ENCODE results near the gene RACGAP1. TPM values are rescaled to one million over a fixed set of nuclear protein-coding genes. Genes with fewer than 3 reads are reported as not detected.
A peak's percentile ranks its signal among the peaks of the same experiment; 100 is the strongest.

RACGAP1 gene
- total RNA-seq, 2 experiments from 2014 or later: 113 to 117 TPM

DNA sequence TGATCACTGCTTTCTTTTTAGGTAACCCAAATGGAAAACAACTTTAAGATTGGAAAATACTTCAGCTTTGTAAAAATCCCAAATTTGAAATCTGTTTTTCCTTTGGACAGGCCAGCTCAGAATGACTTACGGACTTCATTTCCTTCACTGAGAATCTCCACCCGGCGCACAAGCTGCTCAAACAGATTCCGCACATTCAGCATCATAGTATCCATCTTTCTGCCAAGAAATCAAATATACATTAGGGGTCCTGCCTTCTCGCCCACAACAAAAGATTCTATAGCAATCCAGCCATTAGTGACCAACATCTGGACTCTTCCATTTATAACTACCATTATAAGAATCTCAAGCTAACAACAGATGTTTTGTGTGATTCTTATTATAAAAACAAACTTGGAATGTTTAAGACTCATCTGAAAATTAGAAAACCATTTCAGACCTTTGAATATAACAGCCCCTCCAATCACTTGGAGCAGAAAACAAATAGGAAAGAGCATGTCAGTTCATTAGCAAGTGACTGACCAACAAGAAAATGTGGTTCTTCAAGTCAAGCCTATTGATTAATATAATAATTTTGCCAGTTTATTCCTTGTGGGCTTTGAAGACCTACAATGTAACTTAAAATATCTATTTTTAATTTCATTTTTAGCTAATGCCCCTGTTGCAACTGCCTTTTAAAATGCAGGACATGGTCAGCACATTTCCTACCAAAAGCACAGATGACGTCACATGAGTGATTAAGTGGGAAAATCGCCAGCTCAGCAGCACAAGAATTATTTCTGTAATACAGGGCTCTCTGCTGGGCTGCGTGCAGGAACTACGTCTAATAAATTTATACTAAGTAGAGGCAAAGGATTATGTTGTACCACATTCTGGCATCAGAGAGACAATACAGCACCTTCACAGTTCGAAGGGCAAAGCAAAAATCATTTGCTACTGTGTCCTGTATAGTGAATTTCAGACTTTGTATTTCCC lies 8.5 kb downstream of the RACGAP1 start:
- H3K36me3 Mint-ChIP-seq (ENCODE audit: low read depth): peaks cover 23% of the 10 kb centered on the region
- no peaks in the 10 kb centered on the region for H3K27me3 Mint-ChIP-seq
- H3K4me1 Mint-ChIP-seq (ENCODE audit: low read depth): peaks cover 17% of the 10 kb centered on the region
- ATAC-seq: no peak
- no peak for DNase-seq
- TF ChIP-seq, protein P1, sequence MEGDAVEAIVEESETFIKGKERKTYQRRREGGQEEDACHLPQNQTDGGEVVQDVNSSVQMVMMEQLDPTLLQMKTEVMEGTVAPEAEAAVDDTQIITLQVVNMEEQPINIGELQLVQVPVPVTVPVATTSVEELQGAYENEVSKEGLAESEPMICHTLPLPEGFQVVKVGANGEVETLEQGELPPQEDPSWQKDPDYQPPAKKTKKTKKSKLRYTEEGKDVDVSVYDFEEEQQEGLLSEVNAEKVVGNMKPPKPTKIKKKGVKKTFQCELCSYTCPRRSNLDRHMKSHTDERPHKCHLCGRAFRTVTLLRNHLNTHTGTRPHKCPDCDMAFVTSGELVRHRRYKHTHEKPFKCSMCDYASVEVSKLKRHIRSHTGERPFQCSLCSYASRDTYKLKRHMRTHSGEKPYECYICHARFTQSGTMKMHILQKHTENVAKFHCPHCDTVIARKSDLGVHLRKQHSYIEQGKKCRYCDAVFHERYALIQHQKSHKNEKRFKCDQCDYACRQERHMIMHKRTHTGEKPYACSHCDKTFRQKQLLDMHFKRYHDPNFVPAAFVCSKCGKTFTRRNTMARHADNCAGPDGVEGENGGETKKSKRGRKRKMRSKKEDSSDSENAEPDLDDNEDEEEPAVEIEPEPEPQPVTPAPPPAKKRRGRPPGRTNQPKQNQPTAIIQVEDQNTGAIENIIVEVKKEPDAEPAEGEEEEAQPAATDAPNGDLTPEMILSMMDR (IDR thresholded peaks at IDR 0.05): no peak
- intact Hi-C loops (cut with micrococcal nuclease): no loop called here
- H3K9me3 Mint-ChIP-seq: no peaks in the 10 kb centered on the region
- H3K4me3 Mint-ChIP-seq: no peak overlapping the region
- ChIA-PET POLR2A (interaction anchor here (0.9 kb wide), 1 partner anchor 26 kb away, joined by 3 read pairs; no protein-coding TSS in a partner anchor), CTCF (interaction anchor here (0.6 to 3.7 kb wide), 9 partner anchors 9 to 587 kb away, joined by 3 to 13 read pairs (median 3); no protein-coding TSS in a partner anchor)
- no peak overlapping the region for H3K27ac Mint-ChIP-seq

DNA sequence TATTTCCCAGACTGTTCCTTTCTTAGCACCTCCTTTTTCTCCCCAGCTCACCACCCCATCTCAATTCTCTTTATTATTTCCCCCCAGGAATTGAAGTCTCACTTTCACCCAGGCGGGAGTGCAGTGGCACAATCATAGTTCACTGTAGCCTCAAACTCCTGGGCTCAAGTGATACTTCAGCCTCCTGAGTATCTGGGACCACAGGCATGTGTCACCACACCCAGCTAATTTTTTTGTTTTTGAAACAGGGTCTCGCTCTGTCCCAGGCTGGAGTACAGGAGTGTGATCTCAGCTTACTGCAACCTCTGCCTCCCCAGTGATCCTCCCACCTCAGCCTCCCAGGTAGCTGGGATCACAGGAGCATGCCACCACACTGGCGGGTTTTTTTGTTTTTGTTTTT lies 11.0 kb downstream of the RACGAP1 start:
- Mint-ChIP-seq H3K27ac (no peak overlapping the region), H3K36me3 (ENCODE audit: low read depth) (peaks cover 32% of the 10 kb centered on the region), H3K4me1 (ENCODE audit: low read depth) (peaks cover 12% of the 10 kb centered on the region), H3K27me3 (no peaks in the 10 kb centered on the region), H3K9me3 (no peaks in the 10 kb centered on the region), H3K4me3 (no peak overlapping the region)
- intact Hi-C loops (cut with micrococcal nuclease): no loop called here
- ChIA-PET CTCF (interaction anchor here (0.9 to 2.9 kb wide), 7 partner anchors 10 to 302 kb away, joined by 3 to 11 read pairs (median 3); no protein-coding TSS in a partner anchor), POLR2A (interaction anchor here (0.9 kb wide), 1 partner anchor 10 kb away, joined by 4 read pairs; no protein-coding TSS in a partner anchor)
- TF ChIP-seq, protein P1 (IDR thresholded peaks at IDR 0.05): no peak
- ATAC-seq (no peak), DNase-seq (no peak)

DNA sequence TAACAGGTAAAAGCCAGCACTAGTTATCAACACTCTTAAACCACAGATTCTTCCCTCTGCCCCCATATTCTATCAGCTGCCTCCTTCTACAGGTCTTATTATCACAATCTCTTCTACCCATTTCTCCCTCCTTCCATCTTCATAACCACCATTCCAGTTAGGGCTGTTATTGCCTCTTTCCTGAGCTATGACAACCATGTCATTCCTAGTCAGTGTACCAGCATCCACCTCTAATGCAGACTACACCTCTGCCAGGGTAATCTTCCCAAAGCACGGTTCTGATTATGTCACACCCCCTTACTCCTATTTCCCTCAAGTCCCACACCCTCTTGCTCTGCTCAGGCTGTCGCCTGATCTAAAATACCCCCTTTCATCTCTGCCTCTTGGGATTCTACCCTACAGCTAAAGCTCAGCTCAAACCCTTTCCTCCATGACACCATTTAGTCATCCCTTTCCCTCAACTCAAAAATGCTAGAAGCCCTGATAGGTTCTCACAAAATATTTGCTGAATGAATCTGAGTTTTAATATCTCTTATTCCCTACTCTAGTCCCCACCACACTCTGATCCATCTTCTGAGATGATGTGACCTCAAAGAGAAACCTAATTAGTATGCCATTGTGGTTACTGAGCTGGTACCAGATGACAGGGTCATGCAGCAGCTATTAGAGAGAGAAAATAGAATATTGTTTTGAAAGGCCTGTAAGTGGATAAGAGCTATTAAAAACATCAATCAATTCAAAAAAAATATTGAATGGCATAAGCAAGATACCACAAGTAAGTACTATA lies 11.7 kb downstream of the RACGAP1 start:
- Mint-ChIP-seq H3K4me1 (ENCODE audit: low read depth) (peaks cover 9% of the 10 kb centered on the region), H3K27me3 (no peaks in the 10 kb centered on the region), H3K4me3 (no peak overlapping the region), H3K9me3 (no peaks in the 10 kb centered on the region), H3K27ac (no peak overlapping the region), H3K36me3 (ENCODE audit: low read depth) (peaks cover 31% of the 10 kb centered on the region)
- ChIA-PET POLR2A (interaction anchor here (0.9 kb wide), 1 partner anchor 9 kb away, joined by 4 read pairs; no protein-coding TSS in a partner anchor), CTCF (interaction anchor here (1.1 to 2.9 kb wide), 6 partner anchors 9 to 301 kb away, joined by 3 to 11 read pairs (median 4); no protein-coding TSS in a partner anchor)
- ATAC-seq (peak; percentile 42), DNase-seq (no peak)
- intact Hi-C loops (cut with micrococcal nuclease): no loop called here
- TF ChIP-seq, protein P1 (IDR thresholded peaks at IDR 0.05): no peak

DNA sequence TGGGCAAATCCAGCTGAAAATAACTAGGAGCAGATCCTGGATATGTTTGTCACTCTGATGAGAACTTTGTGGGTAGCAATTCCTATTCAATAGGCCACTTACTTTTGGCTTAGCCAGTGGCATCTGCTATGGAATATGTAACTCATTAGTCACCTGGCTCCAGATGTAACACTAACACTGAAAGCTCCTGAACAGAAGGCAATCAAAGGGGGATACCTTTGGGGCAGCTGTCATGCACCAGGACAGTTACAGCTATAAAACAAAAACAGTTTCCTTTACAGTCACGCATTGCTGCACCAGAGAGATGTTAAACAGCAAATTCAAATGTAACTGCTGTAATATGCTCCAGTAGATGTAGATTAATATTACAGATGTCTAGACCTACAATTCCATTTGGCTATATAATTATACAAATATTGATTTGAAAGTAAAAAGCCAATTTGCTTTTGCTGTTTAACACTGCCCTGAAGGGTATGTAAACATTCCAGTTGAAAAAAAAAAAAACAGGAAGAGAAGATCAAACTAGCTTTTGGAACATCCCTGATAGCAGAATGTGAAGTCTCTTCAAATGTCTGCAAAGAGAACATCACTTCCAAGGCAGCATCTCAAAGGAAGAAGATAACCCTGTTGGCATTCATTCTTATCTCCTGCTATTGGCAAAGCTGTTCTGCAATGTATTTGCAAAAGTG lies 18.4 kb downstream of the RACGAP1 start:
- H3K27me3 Mint-ChIP-seq: no peaks in the 10 kb centered on the region
- H3K27ac Mint-ChIP-seq: no peak overlapping the region
- DNase-seq: no peak
- TF ChIP-seq, protein P1 (IDR thresholded peaks at IDR 0.05): no peak
- CTCF ChIA-PET: interaction anchor here (0.7 to 4.4 kb wide), 9 partner anchors 10 to 140 kb away, joined by 3 to 20 read pairs (median 4); partner anchors contain the start of gene COX14
- no peaks in the 10 kb centered on the region for H3K9me3 Mint-ChIP-seq
- no peak for ATAC-seq
- intact Hi-C loops (cut with micrococcal nuclease): no loop called here
- no peak overlapping the region for H3K4me3 Mint-ChIP-seq
- peaks cover 32% of the 10 kb centered on the region for H3K36me3 Mint-ChIP-seq (ENCODE audit: low read depth)
- H3K4me1 Mint-ChIP-seq (ENCODE audit: low read depth): peaks cover 4% of the 10 kb centered on the region
- POLR2A ChIA-PET: interaction anchor here (0.6 to 1.7 kb wide), 3 partner anchors 8 to 30 kb away, joined by 3 to 7 read pairs (median 4); no protein-coding TSS in a partner anchor

All from activated CD8-positive, alpha-beta T cell treated with anti-CD3 and anti-CD28 coated beads for 36 hours (primary cell).